GM18907 (cell line): ENCODE measurements around the gene SLC23A2.

Experiments used
- ATAC-seq: cut with Tn5 transposase; IDR thresholded peaks from one replicate; pipeline ENCODE4 v1.9.1; 2021; ENCODE audit warnings: mild to moderate bottlenecking, moderate library complexity; ENCODE audit not compliant: unreplicated experiment

The SLC23A2 gene

DNA sequence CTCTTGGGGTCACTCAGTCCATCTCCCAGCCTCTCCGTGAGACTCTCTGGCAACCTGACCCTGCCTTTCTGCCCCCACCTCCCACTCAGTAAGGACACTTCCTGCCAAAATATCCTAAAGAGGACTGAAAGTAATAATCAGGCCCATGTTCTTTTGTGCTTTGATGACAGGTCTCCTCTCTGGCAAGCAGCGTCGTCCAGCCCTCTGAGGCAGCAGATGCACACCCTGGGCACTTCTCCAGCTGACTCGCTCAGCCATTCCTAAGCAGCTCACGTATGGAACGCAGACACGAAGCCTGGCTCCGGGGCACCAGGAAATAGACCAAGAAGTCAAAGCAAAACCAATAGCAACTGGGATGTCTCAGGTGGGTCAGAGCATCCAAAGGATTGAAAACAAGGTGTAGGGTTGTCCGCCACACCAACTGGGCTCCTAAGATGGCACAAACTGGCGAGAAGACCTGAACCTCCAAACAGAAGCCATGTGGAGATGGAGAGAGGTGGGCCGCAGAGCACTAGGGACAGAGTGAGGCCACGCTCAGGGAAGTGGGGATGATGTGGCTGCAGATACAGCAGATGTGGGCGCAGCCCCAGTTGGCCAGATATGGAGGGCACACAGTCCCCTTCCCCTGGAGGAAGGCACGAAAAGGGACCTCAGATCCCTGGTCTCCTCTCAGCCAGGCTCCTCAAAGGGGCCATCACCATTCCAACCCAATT, 180.3 kb downstream of the SLC23A2 start:
- no peak for ATAC-seq

DNA sequence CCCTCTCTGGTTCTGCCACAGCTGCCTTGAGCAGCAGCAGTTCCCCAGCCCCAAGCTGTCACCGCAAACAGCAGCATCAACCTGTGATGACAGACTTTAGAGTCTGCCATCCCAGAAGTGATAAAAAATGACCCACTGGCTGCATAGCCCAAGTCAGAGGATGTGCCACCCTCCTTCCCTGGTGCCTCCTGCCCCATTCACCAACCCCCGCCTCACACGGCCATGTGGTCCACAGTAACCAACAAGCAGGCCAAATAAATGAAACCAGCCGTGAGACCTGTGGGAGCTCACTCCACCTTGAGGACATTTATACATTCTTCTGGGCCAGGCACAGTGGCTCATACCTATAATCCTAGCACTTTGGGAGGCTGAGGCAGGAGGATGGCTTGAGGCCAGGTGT, 181.4 kb downstream of the SLC23A2 start:
- no peak for ATAC-seq

DNA sequence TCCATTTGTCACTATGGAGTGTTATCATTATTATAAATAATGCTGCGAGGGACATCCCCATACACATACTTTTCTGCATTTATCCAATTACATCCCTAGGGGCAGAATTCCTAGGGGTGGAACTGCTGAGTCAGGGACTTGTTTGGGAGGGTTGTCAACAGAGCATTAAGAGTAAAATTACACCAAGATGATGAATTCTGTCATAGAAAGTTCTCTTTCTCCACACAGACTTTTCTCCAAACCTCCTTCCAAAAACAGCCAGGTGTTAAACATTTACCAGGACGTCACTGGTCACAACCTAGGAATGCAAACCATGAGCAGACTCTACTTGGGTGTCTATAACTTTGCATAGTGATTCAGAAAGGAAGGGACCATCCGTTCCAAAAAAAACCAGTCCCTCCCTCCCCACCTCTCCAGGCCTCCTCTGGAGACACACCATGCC, 184.1 kb downstream of the SLC23A2 start:
- ATAC-seq = no peak

DNA sequence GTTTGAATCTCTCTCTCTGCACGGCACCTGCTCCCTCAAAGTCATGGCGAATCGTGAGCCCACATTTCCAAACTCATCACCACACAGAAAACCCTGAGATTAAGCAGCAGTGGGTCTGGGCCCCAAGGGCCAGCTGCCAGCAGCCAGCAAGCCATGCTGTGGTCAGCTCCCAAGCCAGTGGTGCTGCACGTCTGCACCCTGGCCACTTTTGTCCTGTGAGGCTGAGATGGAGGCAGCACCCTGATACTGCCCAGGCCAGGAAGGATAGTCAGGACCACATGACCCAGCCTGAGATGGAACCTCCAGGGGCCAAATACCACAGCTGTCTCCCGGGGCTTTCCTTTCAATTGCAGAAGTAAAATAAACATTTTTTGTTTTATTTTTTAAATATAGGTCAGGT, 185.7 kb downstream of the SLC23A2 start:
- no peak for ATAC-seq

DNA sequence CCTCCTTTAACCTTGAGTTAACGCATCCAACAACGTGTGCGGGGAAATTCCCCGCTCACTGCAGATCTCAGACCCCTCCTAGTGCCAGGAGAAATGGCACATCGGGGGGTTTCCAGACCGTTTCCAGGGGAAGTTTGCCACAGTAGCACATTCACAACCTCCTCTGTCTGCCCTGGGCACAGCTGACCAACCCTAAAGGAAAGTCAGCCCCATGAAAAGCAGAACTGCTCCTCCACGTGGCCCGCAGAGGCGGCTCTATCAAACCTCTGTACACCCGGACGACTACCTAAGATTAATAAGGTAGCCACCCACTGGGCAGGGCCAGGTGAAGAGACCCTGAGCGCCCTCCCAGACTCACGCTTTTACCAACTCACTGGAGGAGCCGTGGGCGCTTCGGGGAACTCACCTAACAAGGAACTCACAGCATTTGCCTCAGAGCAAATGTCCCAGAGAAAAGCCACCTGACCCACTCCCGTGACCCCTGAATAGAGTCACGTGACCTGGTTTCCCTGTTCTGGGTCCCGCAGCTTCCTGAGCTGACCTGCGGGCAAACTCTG, 186.5 kb downstream of the SLC23A2 start:
- ATAC-seq = peak; percentile 61

DNA sequence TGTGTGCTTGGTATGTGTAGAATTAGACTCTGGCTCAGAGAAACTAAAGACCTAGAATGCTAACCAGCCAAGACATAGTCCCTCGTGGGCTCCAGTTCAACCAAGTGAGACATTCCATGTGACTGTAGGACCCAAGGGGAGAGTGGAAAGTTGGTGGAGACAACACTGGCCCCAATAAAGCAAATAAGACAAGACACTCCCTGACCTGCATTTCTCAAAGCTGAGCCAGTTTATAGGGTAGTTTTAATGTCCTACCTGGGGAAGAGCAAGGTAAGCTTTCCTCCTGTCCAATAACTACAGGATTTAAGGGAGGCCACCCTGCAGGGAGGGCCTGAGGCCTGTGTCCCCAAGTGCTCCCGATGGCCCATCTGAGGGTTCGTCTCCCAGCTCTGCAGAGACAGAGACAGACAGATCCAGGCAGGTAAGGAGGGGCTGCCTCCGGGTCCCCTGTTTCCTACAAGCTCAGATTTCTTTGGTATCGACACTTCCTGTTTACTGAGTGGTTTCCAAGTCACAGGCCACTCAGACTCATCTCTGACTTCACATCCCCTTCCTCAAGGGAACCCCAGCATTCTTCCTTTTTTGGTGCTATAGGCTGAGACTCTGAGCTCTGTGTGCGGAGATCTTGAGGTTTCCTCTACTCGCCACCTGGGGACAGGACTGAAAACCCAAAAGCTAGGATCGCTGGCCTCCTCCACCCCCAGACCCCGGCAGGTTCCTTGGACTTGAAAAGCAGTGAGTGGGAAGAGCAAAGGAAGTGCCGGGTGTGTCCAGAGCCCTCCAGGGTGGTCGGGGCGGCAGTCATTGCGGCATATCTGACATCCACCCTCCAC, 187.2 kb downstream of the SLC23A2 start:
- ATAC-seq = peak; percentile 56

DNA sequence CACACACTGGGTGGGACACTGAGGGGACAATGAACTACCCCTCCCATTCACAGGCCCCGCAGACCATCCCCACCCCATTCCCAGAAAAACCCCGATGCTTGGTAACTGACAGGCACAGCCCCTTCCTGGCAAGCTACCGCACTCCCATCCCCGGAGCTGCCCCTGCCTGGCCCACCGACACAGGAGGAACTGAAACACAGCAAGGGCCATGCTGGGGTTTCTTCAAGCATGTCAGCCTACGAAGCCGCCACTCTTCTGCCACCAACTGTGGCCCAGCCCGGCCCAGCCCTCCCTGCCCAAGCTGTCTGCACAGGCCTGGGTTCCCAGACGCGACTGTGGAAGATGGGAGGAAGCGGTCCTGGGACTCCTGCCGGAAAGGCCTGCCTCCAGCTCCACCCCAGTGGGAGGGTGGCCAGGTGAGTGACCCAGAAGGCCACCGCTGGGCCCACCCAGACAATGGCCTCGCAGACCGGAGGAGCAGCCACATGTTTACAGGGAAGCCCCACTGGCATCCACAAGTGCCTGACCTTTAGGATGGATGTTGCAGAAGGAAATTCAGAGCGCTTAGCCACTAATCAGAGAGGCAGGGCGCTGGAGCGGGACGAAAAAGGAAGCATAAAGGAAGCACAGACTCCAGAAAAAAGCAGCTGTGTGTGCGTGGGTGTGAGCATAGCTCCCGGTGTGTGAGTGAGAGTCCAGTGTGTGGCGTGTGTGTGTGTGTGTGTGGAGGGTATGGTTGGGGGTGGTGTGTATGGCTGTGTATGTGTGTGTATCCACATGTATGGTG, 188.0 kb downstream of the SLC23A2 start:
- ATAC-seq = peak; percentile 26

DNA sequence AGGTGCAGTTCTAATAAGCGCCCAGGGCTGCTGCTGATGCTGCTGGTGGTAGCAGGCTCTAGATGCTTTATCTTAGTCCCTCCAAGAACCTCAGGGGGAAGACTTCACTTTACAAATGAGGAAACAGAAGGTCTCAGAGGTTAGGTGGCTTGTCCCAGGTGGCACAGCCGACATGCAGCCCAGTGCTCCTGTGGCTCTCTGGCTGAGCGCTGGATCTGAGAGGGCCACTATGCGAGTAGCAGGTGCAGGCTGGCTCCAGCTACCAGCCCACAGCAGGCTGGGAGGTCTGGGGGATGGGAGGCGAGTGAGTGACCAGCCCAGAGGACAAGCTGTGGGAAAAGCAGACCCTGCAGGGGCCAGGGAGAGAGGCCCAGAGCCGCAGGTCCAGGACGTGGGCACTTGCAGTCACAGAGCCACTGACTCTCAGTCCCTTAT, 188.7 kb downstream of the SLC23A2 start:
- peak; percentile 13 for ATAC-seq

DNA sequence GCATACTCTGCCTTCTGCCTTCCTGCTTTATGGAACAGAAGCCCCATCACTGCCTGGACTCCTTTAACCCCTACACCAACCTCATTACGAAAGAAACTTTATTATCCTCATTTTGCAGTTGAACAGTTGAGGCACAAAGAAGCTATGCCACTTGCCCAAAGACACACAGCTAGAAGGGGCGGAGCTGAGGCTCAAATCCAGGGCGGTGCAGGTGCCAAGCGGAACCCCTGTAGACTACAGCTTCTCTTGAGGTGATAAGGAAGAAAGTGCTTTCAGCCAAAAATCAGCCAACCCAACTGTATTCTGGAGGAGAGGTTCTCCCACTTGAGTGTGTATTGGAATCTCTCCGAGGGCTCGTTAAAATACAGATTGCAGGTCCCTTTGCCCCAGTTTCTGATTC, 189.1 kb downstream of the SLC23A2 start:
- no peak for ATAC-seq

DNA sequence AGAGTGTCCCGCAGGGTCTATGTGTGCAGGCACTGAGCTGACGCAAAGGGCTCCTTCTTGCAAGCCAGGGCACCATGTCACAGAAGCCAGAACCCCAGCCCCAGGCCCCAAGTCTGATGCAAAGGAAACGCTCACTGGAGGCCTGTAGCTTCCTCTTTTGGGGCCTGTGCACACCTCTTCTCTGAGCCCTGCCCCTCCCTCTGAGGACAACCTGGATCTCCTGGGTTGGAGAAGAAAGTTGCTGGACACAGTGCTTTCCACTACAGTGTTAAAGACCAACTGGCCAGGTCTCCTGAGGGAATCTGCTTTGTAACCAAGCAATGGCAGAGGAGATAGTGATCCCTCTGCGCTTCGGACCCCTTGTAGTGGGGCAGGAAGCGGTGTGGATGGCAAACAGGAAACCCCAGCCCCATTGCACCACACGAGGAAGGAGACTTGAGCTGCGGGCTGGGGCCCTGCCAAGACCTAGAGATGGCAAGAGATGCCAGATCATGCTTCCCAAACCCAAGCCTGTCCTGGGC, 189.6 kb downstream of the SLC23A2 start:
- ATAC-seq = no peak

DNA sequence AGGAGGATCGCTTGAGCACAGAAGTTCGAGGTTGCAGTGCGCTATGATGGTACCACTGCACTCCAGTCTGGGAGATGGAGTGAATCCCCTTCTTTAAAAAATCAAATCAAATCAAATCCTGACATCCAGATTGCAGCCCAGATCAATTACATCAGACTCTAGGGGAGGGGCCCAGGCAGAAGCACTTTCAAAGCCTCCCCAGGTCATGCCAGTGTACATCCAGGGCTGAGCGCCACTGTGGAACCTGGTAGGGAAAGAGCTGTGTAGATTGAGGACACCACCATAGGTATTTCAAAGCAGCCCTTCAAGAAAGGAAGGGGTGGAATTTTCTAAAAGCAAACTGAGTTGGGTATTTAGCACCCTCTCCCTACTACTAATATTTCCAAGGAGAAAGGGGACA, 190.1 kb downstream of the SLC23A2 start:
- no peak for ATAC-seq

DNA sequence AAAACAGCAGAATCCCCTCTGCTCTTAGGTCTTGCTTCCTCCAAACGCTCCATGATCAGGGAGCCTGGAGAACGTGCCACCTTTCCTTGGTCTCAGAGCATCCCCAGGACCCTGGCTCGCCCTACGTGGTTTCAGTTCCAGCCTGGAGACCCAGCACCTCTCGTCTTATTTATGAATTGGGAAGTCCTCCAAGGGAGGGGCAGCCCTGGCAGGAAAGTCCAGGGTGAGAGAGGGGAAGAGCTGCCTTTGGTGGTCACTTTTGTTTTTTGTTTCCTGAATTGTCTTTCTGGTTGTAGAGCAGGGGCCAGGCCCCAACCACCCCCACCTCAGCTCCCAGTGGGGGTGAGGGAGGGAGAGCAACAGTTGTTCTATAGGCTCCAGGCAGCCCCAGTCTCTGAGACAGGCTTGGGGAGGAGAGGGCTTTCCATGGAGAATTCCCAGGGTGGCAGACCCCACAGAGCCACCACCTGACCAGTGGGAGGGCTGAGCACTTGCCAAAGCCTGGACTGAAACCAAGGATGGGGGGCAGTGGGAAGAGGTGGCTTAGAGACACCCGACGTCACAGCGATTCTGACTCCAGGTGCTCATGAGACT, 190.8 kb downstream of the SLC23A2 start:
- no peak for ATAC-seq

DNA sequence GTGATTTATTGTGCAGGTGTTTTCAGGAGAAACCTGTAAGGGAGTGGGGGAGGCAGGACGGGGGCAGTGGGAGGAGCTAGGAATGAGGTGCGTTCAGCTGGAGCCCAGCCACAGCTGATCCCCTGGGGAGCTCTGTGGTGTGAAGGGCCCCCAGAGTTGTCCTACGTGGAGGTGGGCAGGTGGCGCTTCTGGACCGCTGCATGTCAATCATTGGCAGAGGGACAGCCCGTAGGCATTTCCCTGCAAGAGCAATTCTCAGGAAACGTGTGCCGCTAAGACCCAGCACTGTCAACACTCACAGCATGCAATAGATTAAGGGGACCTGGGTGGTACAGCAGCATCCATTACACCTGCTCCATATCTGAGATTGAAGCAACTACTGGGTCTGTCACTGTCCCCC, 191.6 kb downstream of the SLC23A2 start:
- ATAC-seq = no peak

DNA sequence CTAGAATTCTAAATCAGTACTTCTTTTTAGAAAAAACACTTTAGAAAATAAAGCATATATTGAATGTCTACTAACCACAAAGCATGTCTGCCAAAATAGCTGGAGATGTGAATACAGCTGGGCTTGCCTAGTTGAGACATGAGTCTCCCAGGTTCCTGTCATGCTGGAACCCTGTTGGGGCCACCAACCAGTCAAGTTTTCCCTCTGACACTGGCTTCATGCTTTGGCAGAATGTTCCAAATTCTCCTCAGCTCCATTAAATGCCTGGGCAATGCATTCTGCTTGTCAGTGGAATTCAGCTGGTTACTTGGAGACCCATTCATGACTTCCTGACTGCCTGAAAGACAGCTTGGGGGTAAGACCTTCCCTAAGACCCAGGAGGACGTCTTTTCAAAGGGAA, 192.4 kb downstream of the SLC23A2 start:
- ATAC-seq = no peak

DNA sequence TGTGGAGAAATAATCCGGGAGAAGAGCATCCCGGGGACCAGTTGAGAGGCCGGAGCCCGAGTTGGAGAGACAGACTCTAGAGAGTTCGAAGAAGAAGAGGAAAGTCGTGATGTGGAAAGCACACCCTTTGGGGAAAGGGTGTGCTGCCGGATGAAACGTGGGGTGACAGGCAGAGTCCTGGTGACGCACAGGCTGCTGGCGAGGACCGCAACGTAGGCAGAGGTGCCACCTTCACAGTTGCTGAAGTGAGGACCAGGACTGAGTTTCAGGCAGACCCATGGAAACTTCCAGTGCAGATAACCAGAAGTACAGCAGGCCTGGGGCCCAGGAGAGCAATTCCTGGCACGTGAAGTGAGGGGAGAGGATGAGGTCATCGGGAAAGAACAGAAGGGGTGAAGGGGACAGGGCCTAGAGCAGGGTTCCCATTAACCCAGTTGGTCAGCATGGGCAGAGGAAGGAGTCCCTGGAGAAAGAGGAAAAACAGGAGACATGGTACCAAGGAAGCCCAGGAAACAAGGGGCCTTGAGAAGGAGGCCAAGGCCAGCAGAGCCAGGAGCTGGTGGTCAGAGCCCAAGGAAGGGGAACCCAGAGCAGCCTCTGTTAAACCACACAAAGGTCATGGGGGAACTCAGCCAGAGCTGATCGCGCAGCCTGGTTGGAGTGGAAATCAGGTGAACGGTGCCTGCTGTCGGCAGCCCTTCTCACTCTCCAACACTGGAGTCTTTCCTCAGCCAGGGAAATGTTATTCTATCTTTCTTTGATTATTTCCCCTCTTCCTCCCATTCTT, 195.5 kb downstream of the SLC23A2 start:
- ATAC-seq = no peak

DNA sequence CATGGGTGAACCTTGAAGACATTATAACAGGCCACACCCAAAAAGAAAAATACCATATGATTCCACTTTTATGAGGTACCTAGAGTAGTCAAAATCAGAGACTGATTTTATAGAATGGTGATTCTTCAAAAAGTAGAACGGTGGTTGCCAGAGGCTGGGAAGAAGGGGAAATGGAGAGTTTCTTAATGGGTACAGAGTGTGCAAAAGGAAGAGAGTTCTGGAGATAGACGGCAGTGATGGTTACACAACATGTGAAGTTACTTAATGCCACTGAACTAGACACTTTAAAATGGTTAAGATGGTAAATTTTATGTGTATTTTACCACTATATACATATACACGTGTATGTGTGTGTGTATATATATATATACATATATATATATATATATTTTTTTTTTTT, 198.8 kb downstream of the SLC23A2 start:
- ATAC-seq = no peak
